NCI-H2227 treated with DMSO at 0.1 percent for 48 hours (cell line): ENCODE results near the gene CAVIN1.
A peak's percentile ranks its signal among the peaks of the same experiment; 100 is the strongest.
"Not testable (repeated sequence)": the region's sequence is repeated elsewhere in the genome, so short reads cannot be mapped to it uniquely, and the experiment has no call there.

ENCODE experiments used
- DNase-seq: peaks from one replicate; lab custom pipeline; 2025; lab: John Stamatoyannopoulos, UW

CAVIN1 gene

DNA sequence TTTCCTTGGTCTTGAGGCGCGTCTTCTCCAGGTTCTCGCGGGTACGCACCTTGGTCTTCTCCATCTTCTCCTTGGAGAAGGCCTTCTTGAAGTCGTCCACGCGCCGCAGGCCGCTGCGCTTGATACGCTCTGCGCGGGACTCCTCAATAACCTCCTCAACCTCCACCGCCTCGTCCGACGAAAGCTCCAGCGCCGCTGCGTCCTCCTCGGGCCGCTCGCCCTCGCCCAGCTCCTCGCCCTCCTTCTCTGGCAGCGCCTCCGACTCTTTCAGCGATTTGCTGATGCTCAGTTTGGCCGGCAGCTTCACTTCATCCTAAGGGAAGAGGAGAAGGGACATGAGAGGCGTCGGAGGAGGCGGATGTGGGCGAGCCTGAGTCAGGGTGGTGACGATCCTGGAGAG lies 18.0 kb downstream of the CAVIN1 start:
- DNase-seq = no peak

DNA sequence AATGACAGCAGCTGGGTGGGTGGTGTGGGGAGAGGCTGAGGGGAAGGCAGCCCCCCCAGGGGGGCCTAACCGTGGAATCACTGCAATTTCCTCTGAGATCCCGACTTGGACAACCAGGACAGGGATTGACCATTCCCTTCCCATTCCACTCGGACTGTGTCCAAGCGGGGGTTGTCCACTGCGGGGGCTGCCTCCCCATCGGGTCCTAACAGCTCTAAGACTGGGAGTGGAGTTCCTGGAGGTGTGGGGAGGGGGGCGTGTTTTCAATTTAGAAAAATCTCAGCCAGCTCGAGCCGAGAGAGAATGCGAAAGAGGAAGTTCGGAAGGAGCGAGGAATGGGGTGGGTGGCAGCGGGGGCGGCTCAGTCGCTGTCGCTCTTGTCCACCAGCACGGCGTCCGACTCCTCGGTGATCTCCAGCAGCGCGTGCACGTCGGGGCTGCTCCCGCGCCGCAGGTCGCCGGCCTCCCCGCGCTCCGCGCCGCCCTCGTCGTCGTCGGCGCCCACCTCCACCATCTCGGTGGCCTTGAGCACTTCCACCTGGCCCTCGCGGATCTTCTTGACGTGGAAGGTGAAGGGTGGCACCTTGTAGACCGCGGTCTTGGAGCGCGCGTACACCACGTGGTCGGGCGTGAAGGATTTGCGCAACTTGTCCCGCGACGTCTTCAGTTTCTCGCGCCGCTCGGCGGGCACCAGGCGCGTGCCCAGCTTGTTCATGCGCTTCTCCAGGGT lies 18.6 kb downstream of the CAVIN1 start:
- DNase-seq = no peak

GRCh38 chr17:42403150-42403549 lies 19.9 kb downstream of the CAVIN1 start:
- no peak for DNase-seq

DNA sequence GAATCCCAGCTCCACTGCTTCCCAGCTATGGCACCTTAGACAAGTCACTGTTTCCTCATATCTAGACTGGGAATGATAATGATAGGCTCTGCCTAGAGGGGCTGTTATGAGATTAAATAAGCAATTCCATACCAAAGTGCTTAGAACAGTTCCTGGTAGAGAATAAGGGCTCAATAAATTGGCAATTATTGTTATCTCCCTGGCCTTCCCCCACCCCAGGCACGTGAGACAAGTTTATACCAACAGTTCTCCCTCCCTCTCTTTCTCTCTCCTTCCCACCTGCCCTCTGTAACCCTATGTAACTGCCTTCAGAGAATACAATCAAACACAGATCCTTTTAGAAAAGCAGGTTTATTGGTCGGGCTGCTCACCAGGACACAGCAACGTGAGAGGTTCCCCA lies 20.9 kb downstream of the CAVIN1 start:
- DNase-seq = peak; percentile 23

- DNase-seq = not testable (repeated sequence)
Measured at GRCh38 chr17:42400844-42401375, 22.1 kb downstream of the CAVIN1 start.

DNA sequence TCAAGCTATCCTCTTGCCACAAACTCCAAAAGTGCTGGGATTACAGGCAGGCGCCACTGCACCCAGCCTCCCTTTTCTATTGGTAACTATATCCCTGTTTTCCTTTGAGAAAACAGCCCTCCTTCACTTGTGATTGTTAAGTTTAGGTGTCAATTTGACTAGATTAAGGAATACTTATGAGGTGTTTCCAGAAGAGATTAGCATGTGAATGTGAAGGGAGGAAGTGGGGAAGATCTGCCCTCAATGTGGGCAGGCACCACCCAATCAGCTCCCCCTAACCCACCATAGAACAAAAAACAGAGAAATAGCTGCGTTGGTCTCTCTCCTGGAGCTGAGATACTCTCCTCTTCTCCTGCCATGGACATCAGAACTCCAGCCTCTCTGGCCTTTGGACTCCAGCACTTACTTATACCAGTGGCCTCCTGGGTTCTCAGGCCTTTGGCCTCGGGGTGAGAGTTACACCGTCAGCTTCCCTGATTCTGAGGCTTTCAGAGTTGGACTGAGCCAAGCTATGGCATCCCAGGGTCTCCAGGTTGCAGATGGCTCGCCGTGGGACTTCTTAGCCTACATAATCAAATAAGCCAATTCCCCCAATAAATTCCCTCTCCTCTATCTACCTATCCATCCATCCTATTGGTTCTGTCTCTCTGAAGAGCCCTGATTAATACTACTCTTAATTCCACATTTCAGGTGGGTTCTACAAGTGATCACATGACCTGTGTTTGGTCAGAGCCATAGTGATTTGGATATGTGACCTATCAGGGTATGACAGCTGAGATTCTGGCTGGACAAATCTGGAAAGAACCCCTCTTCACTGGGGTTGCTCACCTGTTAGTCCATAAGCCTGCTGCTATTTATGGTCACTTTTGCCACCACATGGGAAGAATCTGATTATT lies 22.9 kb downstream of the CAVIN1 start:
- no peak for DNase-seq

DNA sequence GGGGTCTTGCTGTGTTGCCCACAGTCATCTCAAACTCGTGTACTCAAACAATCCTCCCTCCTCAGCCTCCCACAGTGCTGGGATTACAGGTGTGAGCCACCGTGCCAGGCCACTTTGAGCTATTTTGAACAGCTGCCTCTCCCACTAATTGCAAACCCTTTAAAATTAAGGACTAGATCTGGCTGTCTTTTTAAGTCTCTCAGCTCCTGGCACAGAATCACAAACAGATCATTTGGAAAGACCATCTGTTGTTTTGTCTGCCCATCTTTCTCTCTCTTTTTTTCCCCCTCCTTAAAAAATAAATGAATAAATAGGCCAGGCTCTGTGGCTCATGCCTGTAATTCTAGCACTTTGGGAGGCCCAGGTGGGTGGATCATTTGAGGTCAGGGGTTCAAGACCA lies 23.9 kb downstream of the CAVIN1 start:
- DNase-seq = no peak

- not testable (repeated sequence) for DNase-seq
Measured at GRCh38 chr17:42395601-42396000, 27.5 kb downstream of the CAVIN1 start.

DNA sequence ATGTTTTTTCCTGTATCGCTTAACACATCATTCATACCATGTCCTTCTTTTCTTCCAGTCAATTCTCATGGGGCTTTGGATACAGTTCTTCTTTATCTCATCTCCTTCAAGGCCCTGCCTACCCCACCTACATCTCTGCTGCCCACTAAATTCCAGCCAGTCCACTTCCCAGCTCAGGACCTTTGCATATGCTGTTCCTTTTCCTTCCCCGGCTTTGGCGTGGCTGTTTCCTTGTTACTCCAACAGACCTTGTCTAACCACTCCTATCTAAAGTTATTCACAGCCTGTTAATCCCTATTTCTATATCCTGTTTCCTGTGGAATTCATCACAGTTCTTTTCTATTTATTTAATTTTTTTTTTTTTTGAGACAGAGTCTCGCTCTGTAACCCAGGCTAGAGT lies 28.2 kb downstream of the CAVIN1 start:
- DNase-seq = no peak

DNA sequence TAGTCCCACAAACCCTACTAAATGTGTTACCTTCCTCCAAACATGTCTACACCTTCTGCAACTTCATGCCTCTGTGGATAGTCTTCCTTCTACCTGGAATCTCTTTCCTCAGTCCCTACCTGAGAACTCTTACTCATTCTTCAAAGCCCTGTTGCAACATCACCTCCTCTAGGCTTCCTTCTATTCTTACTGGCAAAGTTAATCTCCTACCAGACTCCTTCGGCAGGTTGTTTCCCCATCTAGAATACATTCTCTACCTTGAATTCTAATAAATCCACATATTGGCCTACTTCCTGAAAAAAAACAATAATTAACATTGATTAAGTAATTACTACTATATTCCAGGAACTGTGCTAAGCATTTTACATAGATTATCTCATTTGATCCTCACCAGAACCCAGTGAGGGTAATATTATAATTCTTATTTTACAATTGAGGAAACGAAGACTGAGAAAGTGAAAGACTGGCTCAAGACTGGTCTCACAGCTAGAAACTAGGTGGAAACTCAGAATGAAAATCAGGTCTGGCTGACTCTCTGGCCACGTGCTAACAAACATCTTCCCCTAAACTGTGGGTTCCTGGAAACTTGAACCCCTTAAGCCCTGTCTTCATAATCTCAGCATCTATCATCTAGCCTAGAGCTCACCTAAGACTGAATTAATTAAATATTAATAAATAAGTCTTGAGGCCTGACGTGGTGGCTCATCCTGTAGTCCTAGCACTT lies 30.2 kb downstream of the CAVIN1 start:
- DNase-seq = no peak

DNA sequence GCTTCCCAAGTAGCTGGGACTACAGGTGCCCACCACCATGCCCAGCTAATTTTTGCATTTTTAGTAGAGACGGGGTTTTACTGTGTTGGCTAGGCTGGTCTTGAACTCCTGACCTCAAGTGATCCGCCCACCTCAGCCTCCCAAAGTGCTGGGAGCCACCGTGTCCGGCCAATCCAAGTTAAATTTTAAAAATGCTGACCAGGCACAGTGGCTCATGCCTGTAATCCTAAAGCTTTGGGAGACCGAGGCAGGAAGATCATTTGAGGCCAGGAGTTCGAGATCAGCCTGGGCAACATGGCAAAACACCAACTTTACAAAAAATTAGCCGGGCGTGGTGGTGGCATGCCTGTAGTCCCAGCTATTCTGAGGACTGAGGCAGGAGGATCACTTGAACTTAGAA lies 31.6 kb downstream of the CAVIN1 start:
- not testable (repeated sequence) for DNase-seq

DNA sequence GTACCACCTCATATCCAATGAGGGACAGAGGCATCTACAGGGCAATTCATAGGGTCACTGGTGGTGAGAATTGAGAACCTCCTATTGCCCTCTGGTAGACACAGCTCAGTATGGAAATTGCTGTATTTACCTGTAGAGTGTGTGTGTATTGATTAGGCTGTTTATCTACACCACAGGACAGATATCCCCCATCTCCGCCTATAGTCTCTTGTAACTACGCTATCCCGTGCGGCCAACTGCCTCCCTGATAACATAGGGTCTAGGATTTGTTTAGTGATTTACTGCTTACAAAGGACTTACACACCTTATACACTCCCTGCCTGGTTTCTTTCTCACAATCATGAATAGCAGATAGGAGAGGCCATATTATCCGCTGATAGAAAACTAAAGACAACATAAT lies 33.2 kb downstream of the CAVIN1 start:
- DNase-seq = no peak

DNA sequence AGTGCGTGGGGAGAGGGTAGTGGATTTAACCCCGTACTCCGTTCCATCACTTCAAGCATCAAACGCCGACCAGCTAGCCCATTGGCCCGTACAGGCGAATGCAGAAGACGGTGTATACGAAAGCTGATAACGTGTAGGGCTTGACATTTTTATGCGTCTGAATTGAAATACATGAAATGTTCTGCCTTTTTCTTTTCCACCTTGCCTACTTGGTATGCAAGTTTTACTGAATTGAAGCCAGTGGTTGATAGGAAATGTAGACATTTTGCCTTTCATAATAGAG lies 34.0 kb downstream of the CAVIN1 start:
- no peak for DNase-seq

DNA sequence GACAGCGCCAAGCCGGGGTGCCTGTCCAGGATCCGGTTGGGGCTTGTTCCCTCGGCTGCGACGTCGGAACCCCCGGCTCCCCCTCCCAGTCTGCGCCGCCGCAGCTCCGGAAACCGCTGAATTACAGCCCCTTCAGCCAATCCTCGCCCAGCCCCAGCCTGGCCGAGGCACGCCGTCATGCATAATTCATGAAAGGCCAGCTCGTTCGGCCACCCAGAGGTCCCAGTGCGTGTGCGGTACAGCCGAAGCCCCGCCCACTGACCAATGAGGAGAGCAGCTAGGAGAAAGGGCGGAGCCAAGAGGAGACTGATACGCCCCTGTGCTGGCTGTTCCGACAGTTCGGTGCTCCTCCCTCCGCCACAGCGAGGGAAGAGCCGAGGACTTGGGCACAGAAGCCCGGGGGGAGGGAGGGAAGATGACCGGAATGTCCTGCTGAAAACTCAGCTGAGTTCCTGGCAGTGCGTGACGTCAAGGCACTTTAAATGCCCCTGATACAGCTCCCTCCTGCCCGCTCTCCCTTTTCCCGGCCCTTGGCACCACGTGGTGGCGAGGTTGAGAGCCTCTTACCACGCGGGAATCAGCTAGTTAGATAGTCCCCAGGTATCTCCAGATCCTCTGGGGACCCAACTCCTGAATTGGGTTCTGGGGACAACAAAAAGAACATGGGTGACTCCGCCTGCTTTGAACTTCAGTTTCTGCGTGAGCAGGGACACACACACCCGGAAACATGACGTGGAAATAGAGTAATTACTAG lies 34.5 kb downstream of the CAVIN1 start, which contains the start of gene STAT3:
Gene STAT3 (minus strand): TSS at position 62 of the 754 bp plus-strand sequence. CDS start 39,926 bp downstream, outside the sequence.
- DNase-seq = peak; percentile 100

DNA sequence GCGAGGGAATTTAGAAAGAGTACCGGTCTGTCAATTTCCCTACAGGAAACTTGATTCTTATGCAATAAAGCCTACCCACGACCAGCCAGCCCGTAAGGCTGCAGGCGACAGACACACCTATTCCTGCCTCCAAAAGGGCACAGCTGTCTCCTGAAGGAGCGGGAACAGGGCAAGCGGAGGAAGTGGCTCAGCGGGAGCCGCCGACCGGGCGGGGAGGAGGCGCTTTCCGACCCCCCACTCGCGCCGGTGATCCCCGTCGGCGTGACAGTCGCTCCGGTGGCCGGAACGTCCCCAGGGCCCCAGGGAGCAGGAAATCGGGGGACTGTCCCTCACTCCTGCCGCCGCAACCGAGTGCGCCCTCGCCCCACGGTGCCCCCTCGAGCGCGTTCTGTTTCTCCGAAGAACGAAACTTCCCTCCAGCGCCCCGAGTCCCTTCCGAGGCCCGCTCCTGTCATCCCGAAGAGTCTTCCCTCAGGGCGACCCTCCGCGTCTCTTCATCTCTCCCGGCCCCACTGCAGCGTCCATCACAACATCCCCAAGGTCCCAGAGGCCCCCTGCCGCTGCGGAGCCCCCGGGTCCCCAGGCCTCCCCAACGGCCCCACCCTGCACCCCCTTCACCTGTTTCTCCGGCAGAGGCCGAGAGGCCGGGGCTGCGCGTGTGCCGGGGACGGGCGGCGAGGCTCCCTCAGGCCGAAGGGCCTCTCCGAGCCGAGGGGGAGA lies 35.2 kb downstream of the CAVIN1 start:
- DNase-seq = peak; percentile 7

- peak; percentile 45 for DNase-seq
Measured at GRCh38 chr17:42386777-42387657, 36.0 kb downstream of the CAVIN1 start.

- no peak for DNase-seq
Measured at GRCh38 chr17:42381898-42382297, 41.2 kb downstream of the CAVIN1 start.

DNA sequence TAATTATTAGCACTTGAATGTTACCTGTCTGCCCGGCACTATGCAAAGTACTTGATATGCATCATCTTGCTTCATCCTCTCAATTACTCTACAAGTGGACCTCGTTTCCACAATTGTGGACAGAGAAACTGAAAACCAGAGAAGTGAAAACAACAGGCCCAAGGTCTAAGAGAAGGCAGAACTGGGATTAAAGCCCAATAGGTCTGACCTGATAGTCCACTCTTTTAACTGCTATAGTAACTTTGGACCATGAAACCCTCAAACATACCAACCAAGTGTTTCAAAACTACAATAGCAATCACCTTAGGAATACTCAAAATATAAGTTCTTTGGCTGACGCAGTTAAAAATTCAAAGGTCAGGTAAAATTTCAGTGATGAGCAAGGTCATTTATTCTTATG lies 42.1 kb downstream of the CAVIN1 start:
- DNase-seq = no peak

GRCh38 chr17:42378959-42379594 lies 44.0 kb downstream of the CAVIN1 start:
- peak; percentile 40 for DNase-seq
